ENCODE data around the gene PRICKLE1. TPM values are rescaled to one million over a fixed set of nuclear protein-coding genes. Genes with fewer than 3 reads are reported as not detected.

The PRICKLE1 gene
- total and polyA plus RNA-seq, 2 of the 4 experiments (the other 2 are of a cell fraction), result 21.3 to 21.7 TPM

DNA sequence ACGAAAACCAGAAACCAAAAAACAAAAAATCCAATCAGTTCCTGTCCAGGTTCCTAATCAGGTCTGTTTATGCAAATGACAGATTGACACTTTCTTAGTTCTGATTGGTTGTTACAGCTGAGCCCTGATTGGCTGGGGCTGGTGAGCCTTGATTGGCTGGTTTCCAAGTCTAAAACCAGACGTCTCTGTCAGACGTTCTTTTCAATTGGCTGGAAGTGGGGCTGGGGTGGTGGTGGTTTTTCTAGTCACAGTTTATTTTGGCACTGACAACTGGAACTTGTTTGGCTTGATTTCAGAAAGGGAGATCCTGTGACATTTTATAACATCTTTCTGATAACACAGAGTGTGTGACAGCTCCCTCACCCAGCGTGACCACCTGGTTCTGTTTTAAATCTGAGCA lies 36.1 kb upstream of the PRICKLE1 start:
- no TSS peak for BruUV-seq (replicated peaks)
- CTCF ChIA-PET, result no interaction called here
- Histone ChIP-seq H3K36me3 (ENCODE audit: control insufficient read depth, insufficient read depth, low read length) (no peaks in the 10 kb centered on the region), H3K56ac (ENCODE audit: extremely low read depth, insufficient read depth, low read length) (no peak overlapping the region), H3K27me3 (ENCODE audit: control insufficient read depth, insufficient read depth, low read length) (peaks cover 6% of the 10 kb centered on the region), H3K4me3 (ENCODE audit: insufficient read depth, low read depth, low read length) (no peak overlapping the region), H4K91ac (ENCODE audit: insufficient read depth, low read depth, low read length) (no peak overlapping the region), H3K23ac (ENCODE audit: low read depth, low read length) (no peak overlapping the region), H3K27ac (ENCODE audit: insufficient read depth, low read length) (no peak overlapping the region), H2BK120ac (ENCODE audit: low read depth, low read length) (no peak overlapping the region), H4K8ac (ENCODE audit: low read depth in 2 of 2, low read length in 2 of 2) (no peak overlapping the region), H3K4ac (ENCODE audit: low read depth, low read length) (no peak overlapping the region), H2AFZ (replicated peaks; ENCODE audit: low read length, poor library complexity) (no peak overlapping the region), H3K14ac (replicated peaks; ENCODE audit: low read depth, low read length) (no peak overlapping the region), H3K9ac (ENCODE audit: low read depth, low read length) (no peak overlapping the region), H2BK15ac (ENCODE audit: low read depth, low read length) (no peak overlapping the region), H3K79me1 (ENCODE audit: low read depth in 1 of 2, low read length in 2 of 2) (no peaks in the 10 kb centered on the region), H3K4me2 (ENCODE audit: low read depth, low read length) (no peak overlapping the region), H4K20me1 (ENCODE audit: insufficient read depth, low read length) (no peaks in the 10 kb centered on the region), H3K18ac (ENCODE audit: low read depth, low read length) (no peak overlapping the region), H3K9me1 (ENCODE audit: insufficient read depth, low read length) (no peaks in the 10 kb centered on the region), H2BK20ac (ENCODE audit: low read depth, low read length) (no peak overlapping the region), H2AK5ac (ENCODE audit: low read depth, low read length) (no peak overlapping the region), H3K4me1 (ENCODE audit: control insufficient read depth, insufficient read depth, low read length) (no peaks in the 10 kb centered on the region), H4K5ac (ENCODE audit: low read depth, low read length) (no peak overlapping the region), H3K9me3 (ENCODE audit: control insufficient read depth, insufficient read depth, low read length) (peaks cover 2% of the 10 kb centered on the region; the same call in 1 of the 2 replicates), H2BK5ac (ENCODE audit: low read depth, low read length, poor library complexity, severe bottlenecking) (no peak overlapping the region), H2AK9ac (replicated peaks; ENCODE audit: low read depth, low read length, poor library complexity) (no peak overlapping the region)
- no peak for ATAC-seq (ENCODE audit: low read depth)
- TF ChIP-seq, protein P1, sequence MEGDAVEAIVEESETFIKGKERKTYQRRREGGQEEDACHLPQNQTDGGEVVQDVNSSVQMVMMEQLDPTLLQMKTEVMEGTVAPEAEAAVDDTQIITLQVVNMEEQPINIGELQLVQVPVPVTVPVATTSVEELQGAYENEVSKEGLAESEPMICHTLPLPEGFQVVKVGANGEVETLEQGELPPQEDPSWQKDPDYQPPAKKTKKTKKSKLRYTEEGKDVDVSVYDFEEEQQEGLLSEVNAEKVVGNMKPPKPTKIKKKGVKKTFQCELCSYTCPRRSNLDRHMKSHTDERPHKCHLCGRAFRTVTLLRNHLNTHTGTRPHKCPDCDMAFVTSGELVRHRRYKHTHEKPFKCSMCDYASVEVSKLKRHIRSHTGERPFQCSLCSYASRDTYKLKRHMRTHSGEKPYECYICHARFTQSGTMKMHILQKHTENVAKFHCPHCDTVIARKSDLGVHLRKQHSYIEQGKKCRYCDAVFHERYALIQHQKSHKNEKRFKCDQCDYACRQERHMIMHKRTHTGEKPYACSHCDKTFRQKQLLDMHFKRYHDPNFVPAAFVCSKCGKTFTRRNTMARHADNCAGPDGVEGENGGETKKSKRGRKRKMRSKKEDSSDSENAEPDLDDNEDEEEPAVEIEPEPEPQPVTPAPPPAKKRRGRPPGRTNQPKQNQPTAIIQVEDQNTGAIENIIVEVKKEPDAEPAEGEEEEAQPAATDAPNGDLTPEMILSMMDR (conservative IDR thresholded peaks at IDR 0.05; ENCODE audit: low read depth, low read length), result no peak
- TF ChIP-seq MAFK (IDR thresholded peaks at IDR 0.05; ENCODE audit: low read depth, low read length) (no peak), CEBPB (IDR thresholded peaks at IDR 0.05; ENCODE audit: low read depth, low read length) (no peak), FOS (IDR thresholded peaks at IDR 0.05; ENCODE audit: low read depth, low read length) (no peak), RFX5 (IDR thresholded peaks at IDR 0.05; ENCODE audit: low read depth, low read length) (no peak), CHD1 (IDR thresholded peaks at IDR 0.05; ENCODE audit: low read depth, low read length) (no peak), BHLHE40 (IDR thresholded peaks at IDR 0.05; ENCODE audit: low read depth, low read length) (no peak)
- TF ChIP-seq, protein P2, sequence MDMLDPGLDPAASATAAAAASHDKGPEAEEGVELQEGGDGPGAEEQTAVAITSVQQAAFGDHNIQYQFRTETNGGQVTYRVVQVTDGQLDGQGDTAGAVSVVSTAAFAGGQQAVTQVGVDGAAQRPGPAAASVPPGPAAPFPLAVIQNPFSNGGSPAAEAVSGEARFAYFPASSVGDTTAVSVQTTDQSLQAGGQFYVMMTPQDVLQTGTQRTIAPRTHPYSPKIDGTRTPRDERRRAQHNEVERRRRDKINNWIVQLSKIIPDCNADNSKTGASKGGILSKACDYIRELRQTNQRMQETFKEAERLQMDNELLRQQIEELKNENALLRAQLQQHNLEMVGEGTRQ (IDR thresholded peaks at IDR 0.05; ENCODE audit: low read depth, low read length), result no peak
- in situ Hi-C loops (cut with MboI; ENCODE audit: low sequenced_read_pairs) (no loop called here), intact Hi-C loops (cut with micrococcal nuclease) (no loop called here), dilution Hi-C loops (cut with HindIII; ENCODE audit: low sequenced_read_pairs, unreplicated experiment) (no loop called here)
- POLR2A ChIA-PET (ENCODE audit: unreplicated experiment), result no interaction called here
- WGBS, 2 experiments (ENCODE audit: extremely low coverage in 2 of 2, insufficient read length in 1 of 2), result no CpG with 5 or more reads among the region's 4 CpGs
- DNase-seq, result no peak
